KOPT-K1 (cell line): Measurements from ENCODE around the gene TTC6.

Source experiments
- H3K27ac ChIP-seq: fragments of 200-600 bp; sonication (generic); 2 replicates; pipeline ENCODE4 v1.5.1; 2016; ENCODE audit warnings: antibody characterized with exemption, mild to moderate bottlenecking, low read depth, low read length; ENCODE audit not compliant: poor library complexity, severe bottlenecking
- H3K36me3 ChIP-seq: fragments of 200-600 bp; sonication (generic); 2 replicates; pipeline ENCODE4 v1.5.1; 2017; ENCODE audit warnings: antibody characterized with exemption, mild to moderate bottlenecking, low read length, moderate library complexity; ENCODE audit not compliant: insufficient read depth
- H3K9me3 ChIP-seq: fragments of 200-600 bp; sonication (generic); 2 replicates; pipeline ENCODE4 v1.5.1; 2017; ENCODE audit warnings: antibody characterized with exemption, low read length, mild to moderate bottlenecking; ENCODE audit not compliant: insufficient read depth, poor library complexity, severe bottlenecking

Gene TTC6

GRCh38 chr14:37623971-37624370 lies 28.5 kb downstream of the TTC6 start:
- no peak overlapping the region for H3K27ac ChIP-seq
- H3K9me3 ChIP-seq: peaks cover 10% of the 10 kb centered on the region
- H3K36me3 ChIP-seq: no peaks in the 10 kb centered on the region

- H3K27ac ChIP-seq: no peak overlapping the region
- H3K36me3 ChIP-seq: no peaks in the 10 kb centered on the region
- H3K9me3 ChIP-seq: peaks cover 10% of the 10 kb centered on the region
These were observed 30.5 kb downstream of the TTC6 start for GRCh38 chr14:37625597-37626595.

GRCh38 chr14:37637341-37637740 lies 41.9 kb downstream of the TTC6 start:
- no peaks in the 10 kb centered on the region for H3K36me3 ChIP-seq
- H3K9me3 ChIP-seq: no peaks in the 10 kb centered on the region
- no peak overlapping the region for H3K27ac ChIP-seq

GRCh38 chr14:37638599-37638998 lies 43.2 kb downstream of the TTC6 start:
- no peaks in the 10 kb centered on the region for H3K9me3 ChIP-seq
- no peaks in the 10 kb centered on the region for H3K36me3 ChIP-seq
- H3K27ac ChIP-seq: no peak overlapping the region

GRCh38 chr14:37641117-37641516 lies 45.7 kb downstream of the TTC6 start:
- H3K27ac ChIP-seq: no peak overlapping the region
- H3K9me3 ChIP-seq: no peaks in the 10 kb centered on the region
- no peaks in the 10 kb centered on the region for H3K36me3 ChIP-seq

- H3K36me3 ChIP-seq: no peaks in the 10 kb centered on the region
- H3K9me3 ChIP-seq: no peaks in the 10 kb centered on the region
- H3K27ac ChIP-seq: no peak overlapping the region
These were observed 46.7 kb downstream of the TTC6 start for GRCh38 chr14:37642125-37642524.

GRCh38 chr14:37643701-37644100 lies 48.3 kb downstream of the TTC6 start:
- no peaks in the 10 kb centered on the region for H3K36me3 ChIP-seq
- no peaks in the 10 kb centered on the region for H3K9me3 ChIP-seq
- H3K27ac ChIP-seq: no peak overlapping the region
